Caco-2 (cell line): ENCODE measurements around the gene HCCS. TPM values are rescaled to one million over a fixed set of nuclear protein-coding genes. Genes with fewer than 3 reads are reported as not detected.

Experiments
- BruUV-seq: library from RNA; stranded (reverse); fragments of 400-500 nt; replicated peaks from 2 replicates; lab custom pipeline; 2021; lab: Mats Ljungman, UMichigan
- CTCF ChIA-PET: fragments of 300-600 bp; sonication (Branson Sonifier 250); formaldehyde crosslinking; loops from one replicate; lab custom pipeline; 2022; ENCODE audit warnings: antibody characterized with exemption; lab: Charles Lee
- POLR2A ChIA-PET: fragments of 300-600 bp; sonication (Branson Sonifier 250); formaldehyde crosslinking; loops from one replicate; lab custom pipeline; 2022; ENCODE audit warnings: antibody characterized with exemption; lab: Charles Lee
- DNase-seq, 2 experiments: peaks; one replicate each; pipeline versions ENCODE4 v3.0.0 to v3.0.0-alpha.2; 2020 to 2022
- H3K27me3 ChIP-seq: replicated peaks from 2 replicates; pipeline ENCODE4 v1.6.0; 2011; ENCODE audit warnings: low read length; ENCODE audit not compliant: control insufficient read depth, insufficient read depth
- H3K36me3 ChIP-seq: 2 replicates; pipeline ENCODE4 v1.5.1; 2011; ENCODE audit warnings: low read length; ENCODE audit not compliant: control insufficient read depth, insufficient read depth
- H3K4me1 ChIP-seq: fragments of 250-450 bp; sonication (Bioruptor Pico); 2 replicates; pipeline ENCODE4 v1.5.1; 2020; ENCODE audit warnings: mild to moderate bottlenecking
- H3K4me3 ChIP-seq: 2 replicates; pipeline ENCODE4 v1.5.1; 2011; ENCODE audit warnings: low read depth, mild to moderate bottlenecking, control low read depth, low read length
- H3K9me3 ChIP-seq: fragments of 250-450 bp; sonication (Bioruptor Pico); 2 replicates; pipeline ENCODE4 v1.5.1; 2020; ENCODE audit warnings: mild to moderate bottlenecking, moderate library complexity
- H3K27ac Mint-ChIP-seq: one replicate; pipeline ENCODE4 v1.8.0; 2022; ENCODE audit warnings: mixed read lengths; ENCODE audit not compliant: unreplicated experiment
- H3K27me3 Mint-ChIP-seq: one replicate; pipeline ENCODE4 v1.8.0; 2022; ENCODE audit warnings: mixed read lengths; ENCODE audit not compliant: insufficient read depth, unreplicated experiment
- H3K36me3 Mint-ChIP-seq: one replicate; pipeline ENCODE4 v1.8.0; 2022; ENCODE audit warnings: mild to moderate bottlenecking, mixed read lengths; ENCODE audit not compliant: insufficient read depth, unreplicated experiment
- H3K4me1 Mint-ChIP-seq: one replicate; pipeline ENCODE4 v1.8.0; 2022; ENCODE audit warnings: low read depth, mixed read lengths; ENCODE audit not compliant: unreplicated experiment
- H3K4me3 Mint-ChIP-seq: one replicate; pipeline ENCODE4 v1.8.0; 2022; ENCODE audit warnings: mild to moderate bottlenecking, moderate library complexity, mixed read lengths; ENCODE audit not compliant: unreplicated experiment
- H3K9me3 Mint-ChIP-seq: one replicate; pipeline ENCODE4 v1.8.0; 2022; ENCODE audit warnings: mixed read lengths; ENCODE audit not compliant: unreplicated experiment
- CTCF ChIP-seq, 2 experiments: fragments of 200-600 bp in 1 of 2; IDR thresholded peaks; 1 replicate in 1 of 2; 2 replicates in 1 of 2; pipeline versions ENCODE4 v1.5.1 to v1.8.0; 2011 to 2022; ENCODE audit warnings: antibody characterized with exemption in 1 of 2, control low read depth in 1 of 2, inconsistent platforms in 1 of 2, low read depth in 1 of 2, low read length in 1 of 2, mild to moderate bottlenecking in 1 of 2, moderate library complexity in 1 of 2; ENCODE audit not compliant: insufficient read depth in 1 of 2, severe bottlenecking in 1 of 2, unreplicated experiment in 1 of 2
- intact Hi-C: fragments of 100-400 bp; cut with micrococcal nuclease; formaldehyde crosslinking; loops from one replicate; pipeline ENCODE4 v1.10.0; 2022; ENCODE audit not compliant: unreplicated experiment
- total RNA-seq: library from RNA; stranded (reverse); gene quantifications from 2 replicates; pipeline ENCODE4 v1.2.3, GENCODE V29; 2022

HCCS gene
- total RNA-seq, 1 experiment from 2014 or later, result 42.4 TPM

DNA sequence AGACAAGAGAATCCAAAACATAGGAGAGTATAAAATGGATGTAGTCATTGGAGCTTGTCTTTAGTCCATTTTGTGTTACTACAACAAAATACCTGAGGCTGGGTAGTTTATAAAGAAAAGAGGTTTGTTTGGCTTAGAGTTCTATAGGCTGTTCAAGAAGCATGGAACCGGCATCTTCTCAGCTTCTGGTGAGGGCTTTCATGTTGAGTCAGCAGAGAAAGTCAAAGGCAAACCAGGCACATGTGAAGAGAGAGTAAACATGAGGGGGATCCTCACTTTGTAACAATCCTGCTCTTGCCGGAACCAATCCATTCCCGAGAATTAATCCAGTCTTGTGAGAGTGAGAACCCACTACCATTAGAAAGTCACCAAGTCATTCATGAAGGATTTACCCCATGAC, 8.1 kb upstream of the HCCS start:
- no peak for DNase-seq

DNA sequence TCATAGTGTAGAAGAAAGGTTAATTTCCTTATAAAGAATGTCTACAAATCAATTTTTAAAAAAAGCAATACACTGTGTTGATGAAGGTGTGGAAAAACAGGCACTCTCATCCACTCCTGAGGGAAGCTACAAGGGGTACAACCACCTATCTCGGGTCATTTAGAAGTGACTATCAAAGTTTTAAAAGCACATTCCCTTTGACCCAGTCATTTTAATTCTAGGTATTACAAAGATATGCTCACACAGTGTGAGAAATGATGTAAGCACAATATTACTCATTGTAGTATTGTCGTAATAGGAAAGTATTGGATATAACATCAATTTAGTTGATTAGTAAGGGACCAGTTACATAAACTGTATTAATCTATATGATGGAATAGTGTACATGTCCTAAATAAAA, 7.4 kb upstream of the HCCS start:
- H3K27me3 Mint-ChIP-seq, result no peaks in the 10 kb centered on the region
- Histone ChIP-seq H3K4me1 (peaks cover 24% of the 10 kb centered on the region; the same call in 1 of the 2 replicates), H3K27me3 (no peaks in the 10 kb centered on the region), H3K9me3 (no peaks in the 10 kb centered on the region), H3K4me3 (no peak overlapping the region), H3K36me3 (no peaks in the 10 kb centered on the region)
- DNase-seq, result no peak
- H3K9me3 Mint-ChIP-seq, result no peaks in the 10 kb centered on the region
- H3K4me3 Mint-ChIP-seq, result no peak overlapping the region
- intact Hi-C loops, result loop anchor here (5.0 to 10.0 kb wide), 2 partner anchors 109 to 346 kb away; no protein-coding TSS in a partner anchor
- no peak overlapping the region for H3K27ac Mint-ChIP-seq
- ChIA-PET CTCF (no interaction called here), POLR2A (no interaction called here)
- no peaks in the 10 kb centered on the region for H3K4me1 Mint-ChIP-seq
- TF ChIP-seq CTCF (IDR thresholded peaks at IDR 0.05; ENCODE audit: insufficient read depth in 1 of 2, low read depth in 1 of 2, low read length in 1 of 2, severe bottlenecking in 1 of 2, unreplicated experiment in 1 of 2), result no peak
- H3K36me3 Mint-ChIP-seq, result no peaks in the 10 kb centered on the region
- BruUV-seq, result no TSS peak

More for the DNA sequence above, 8.1 kb upstream of the HCCS start:
- no peaks in the 10 kb centered on the region for H3K36me3 Mint-ChIP-seq
- intact Hi-C loops, result loop anchor here (5.0 to 10.0 kb wide), 2 partner anchors 108 to 346 kb away; no protein-coding TSS in a partner anchor
- no peak overlapping the region for H3K4me3 ChIP-seq
- POLR2A ChIA-PET, result no interaction called here
- TF ChIP-seq CTCF (IDR thresholded peaks at IDR 0.05; ENCODE audit: insufficient read depth in 1 of 2, low read depth in 1 of 2, low read length in 1 of 2, severe bottlenecking in 1 of 2, unreplicated experiment in 1 of 2), result no peak
- no peaks in the 10 kb centered on the region for H3K36me3 ChIP-seq
- H3K9me3 ChIP-seq, result no peaks in the 10 kb centered on the region
- CTCF ChIA-PET, result no interaction called here
- H3K27me3 Mint-ChIP-seq, result no peaks in the 10 kb centered on the region
- H3K4me1 ChIP-seq, result peaks cover 24% of the 10 kb centered on the region; the same call in 1 of the 2 replicates
- no peak overlapping the region for H3K27ac Mint-ChIP-seq
- H3K4me3 Mint-ChIP-seq, result no peak overlapping the region
- H3K27me3 ChIP-seq, result no peaks in the 10 kb centered on the region
- BruUV-seq, result no TSS peak
- H3K4me1 Mint-ChIP-seq, result no peaks in the 10 kb centered on the region
- no peaks in the 10 kb centered on the region for H3K9me3 Mint-ChIP-seq

DNA sequence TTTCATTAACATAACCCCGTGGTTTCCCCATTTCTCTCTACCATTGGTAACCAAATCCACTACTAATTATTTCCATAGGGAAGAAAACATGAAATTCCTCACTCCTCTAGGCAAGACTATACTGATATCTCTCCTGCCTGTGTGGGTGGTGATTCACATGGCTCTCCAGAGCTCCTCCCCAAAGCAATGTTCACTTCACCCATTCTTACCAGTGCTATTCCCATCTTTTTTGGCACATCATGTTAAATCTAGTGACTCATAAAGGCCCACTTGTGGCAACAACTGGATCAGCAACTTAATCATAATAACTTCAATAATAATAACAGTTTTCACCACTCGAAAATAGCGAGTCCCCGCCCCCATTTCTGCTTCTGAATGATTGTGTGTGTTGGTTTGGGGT, 6.1 kb upstream of the HCCS start:
- H3K4me1 ChIP-seq, result peaks cover 12% of the 10 kb centered on the region; the same call in 1 of the 2 replicates
- Mint-ChIP-seq H3K27ac (no peak overlapping the region), H3K36me3 (no peaks in the 10 kb centered on the region), H3K27me3 (no peaks in the 10 kb centered on the region), H3K4me1 (no peaks in the 10 kb centered on the region), H3K4me3 (no peak overlapping the region), H3K9me3 (no peaks in the 10 kb centered on the region)
- H3K36me3 ChIP-seq, result no peaks in the 10 kb centered on the region
- H3K27me3 ChIP-seq, result no peaks in the 10 kb centered on the region
- ChIA-PET POLR2A (no interaction called here), CTCF (no interaction called here)
- DNase-seq, result no peak
- no peaks in the 10 kb centered on the region for H3K9me3 ChIP-seq
- no peak for TF ChIP-seq CTCF (IDR thresholded peaks at IDR 0.05; ENCODE audit: insufficient read depth in 1 of 2, low read depth in 1 of 2, low read length in 1 of 2, severe bottlenecking in 1 of 2, unreplicated experiment in 1 of 2)
- intact Hi-C loops, result loop anchor here (10.0 kb wide), 1 partner anchor 110 kb away; no protein-coding TSS in a partner anchor
- no TSS peak for BruUV-seq
- no peak overlapping the region for H3K4me3 ChIP-seq
